Heart left ventricle (tissue), 13 donors: ENCODE results near the gene PTPRE.

Experiments
- POLR2A ChIP-seq, 2 donors: fragments of 450-650 bp; IDR thresholded peaks; one replicate each; pipeline ENCODE4 v1.6.1; 2017; ENCODE audit warnings: antibody characterized with exemption in 2 of 2, mild to moderate bottlenecking in 2 of 2, moderate library complexity in 2 of 2
- TF ChIP-seq, protein P1 (sequence below), 12 donors: fragments of 200-600 bp; sonication (generic) in 4 of 12; IDR thresholded peaks; one replicate each; pipeline versions ENCODE4 v1.5.0 to v1.8.0; 2018 to 2022; ENCODE audit warnings: antibody characterized with exemption in 12 of 12, mild to moderate bottlenecking in 5 of 12
- donor health status: ischemic (EF 13 %, LVEDD 7.1; RV severe dilation, severe dysfunction).
- donor health status: DM: no; HTN: yes; CAD: no.
- donor health status: DM: no; HTN: no; CAD: no.
- donor health status: ischemic (EF 25% LVEDD 6.9; RV normal size, moderate dysfunction).
- donor health status: ischemic (EF 25% LVEDD 5.7; RV mildly dilated, moderate dysfunction).
- donor health status: ischemic (EF 35%, LVEDD 5.7; RV mildly dilated, moderate dysfunction).
- donor health status: nonischemic (EF 11% LVEDD 7.7; RV severe dilation, severe dysfunction).
- donor health status: DM: yes; HTN: yes; CAD: no.
- donor health status: PGD.
- donor health status: ischemic (EF 29% LVEDD 5.4; RV normal size, mild dysfunction).
- donor health status: nonischemic (EF 23%, LVEDD 6.1; RV moderate dilation, normal function).

DNA sequence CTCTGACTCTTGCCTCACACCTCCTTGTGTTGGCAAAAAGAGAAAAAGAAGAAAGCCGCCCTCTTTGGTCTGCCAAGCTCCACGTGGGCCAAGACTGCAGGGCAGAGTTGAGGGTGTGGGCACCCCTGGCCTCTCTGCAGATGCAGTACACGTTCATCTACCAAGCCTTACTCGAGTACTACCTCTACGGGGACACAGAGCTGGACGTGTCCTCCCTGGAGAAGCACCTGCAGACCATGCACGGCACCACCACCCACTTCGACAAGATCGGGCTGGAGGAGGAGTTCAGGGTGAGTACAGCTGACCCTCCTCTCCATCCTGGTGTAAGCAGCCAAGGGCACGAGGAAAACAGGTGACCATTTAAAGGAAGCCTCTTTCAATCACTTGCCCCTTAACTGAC lies 163.3 kb downstream of the PTPRE start:
- TF ChIP-seq POLR2A (IDR thresholded peaks at IDR 0.05) = no peak
- TF ChIP-seq, protein P1, sequence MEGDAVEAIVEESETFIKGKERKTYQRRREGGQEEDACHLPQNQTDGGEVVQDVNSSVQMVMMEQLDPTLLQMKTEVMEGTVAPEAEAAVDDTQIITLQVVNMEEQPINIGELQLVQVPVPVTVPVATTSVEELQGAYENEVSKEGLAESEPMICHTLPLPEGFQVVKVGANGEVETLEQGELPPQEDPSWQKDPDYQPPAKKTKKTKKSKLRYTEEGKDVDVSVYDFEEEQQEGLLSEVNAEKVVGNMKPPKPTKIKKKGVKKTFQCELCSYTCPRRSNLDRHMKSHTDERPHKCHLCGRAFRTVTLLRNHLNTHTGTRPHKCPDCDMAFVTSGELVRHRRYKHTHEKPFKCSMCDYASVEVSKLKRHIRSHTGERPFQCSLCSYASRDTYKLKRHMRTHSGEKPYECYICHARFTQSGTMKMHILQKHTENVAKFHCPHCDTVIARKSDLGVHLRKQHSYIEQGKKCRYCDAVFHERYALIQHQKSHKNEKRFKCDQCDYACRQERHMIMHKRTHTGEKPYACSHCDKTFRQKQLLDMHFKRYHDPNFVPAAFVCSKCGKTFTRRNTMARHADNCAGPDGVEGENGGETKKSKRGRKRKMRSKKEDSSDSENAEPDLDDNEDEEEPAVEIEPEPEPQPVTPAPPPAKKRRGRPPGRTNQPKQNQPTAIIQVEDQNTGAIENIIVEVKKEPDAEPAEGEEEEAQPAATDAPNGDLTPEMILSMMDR (IDR thresholded peaks at IDR 0.05) = no peak
